Activated T-cell treated with anti-CD3 and anti-CD28 coated beads for 4 hours (primary cell): ENCODE results near the gene INPP4A.

Experiments
- DNase-seq: peaks from one replicate; pipeline ENCODE4 v3.0.0-alpha.2; 2020

The INPP4A gene

DNA sequence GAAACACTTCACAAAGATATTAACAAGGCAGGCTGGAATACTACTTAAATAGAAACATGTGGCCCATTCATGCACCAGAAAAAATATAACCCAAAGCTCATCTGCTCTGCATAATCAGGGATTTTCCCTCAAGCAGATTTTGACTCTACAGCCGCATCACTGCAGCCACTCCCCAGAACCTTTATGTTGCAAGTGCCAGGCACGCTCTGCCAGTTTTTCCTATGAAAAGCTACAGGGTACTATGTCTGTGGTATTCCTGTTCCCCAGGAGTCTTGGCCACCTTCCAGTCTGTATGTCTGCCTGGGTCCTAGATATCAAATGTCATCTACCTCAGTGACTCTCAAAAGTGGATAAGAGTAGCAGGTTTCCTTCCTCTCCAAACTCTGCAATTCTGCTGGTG is 159.9 kb downstream of the INPP4A start:
- no peak for DNase-seq

DNA sequence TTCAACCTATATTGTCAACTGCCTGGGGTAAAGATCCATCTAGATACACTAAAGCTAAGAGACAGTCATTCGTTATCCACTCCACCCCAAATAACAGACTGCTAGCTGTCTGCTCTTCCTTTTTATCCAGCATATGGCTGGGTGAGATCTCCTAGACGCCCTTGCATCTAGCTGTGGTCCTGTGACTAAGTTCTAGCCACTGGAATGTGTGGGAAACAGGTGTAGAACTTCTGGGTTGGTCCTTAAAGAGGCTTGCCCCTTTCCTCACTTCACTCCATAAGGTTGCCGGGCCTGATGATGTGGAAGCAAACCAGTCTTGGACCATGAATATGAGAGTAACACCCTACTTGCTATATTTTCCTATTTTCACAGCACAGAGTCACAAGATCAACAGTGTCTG is 160.4 kb downstream of the INPP4A start:
- no peak for DNase-seq

DNA sequence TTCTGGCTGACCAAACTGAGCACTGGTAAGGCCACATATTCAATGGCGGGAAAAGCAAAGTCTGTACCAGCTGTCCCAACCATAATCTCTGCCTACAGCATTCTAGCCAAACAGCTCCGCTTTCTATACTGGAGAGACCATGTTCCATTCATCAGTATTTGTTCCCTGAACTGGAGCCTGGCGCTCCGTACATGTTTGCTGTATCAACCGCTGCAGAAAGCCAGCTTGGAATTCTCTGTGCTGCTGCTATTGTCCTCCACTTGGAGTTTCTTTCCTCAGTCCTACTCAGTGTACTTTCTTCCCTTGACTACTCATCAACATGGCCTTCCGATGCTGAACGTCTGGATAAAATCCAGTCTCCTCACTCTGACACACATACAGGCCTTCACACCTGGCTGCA is 161.8 kb downstream of the INPP4A start:
- DNase-seq: no peak

DNA sequence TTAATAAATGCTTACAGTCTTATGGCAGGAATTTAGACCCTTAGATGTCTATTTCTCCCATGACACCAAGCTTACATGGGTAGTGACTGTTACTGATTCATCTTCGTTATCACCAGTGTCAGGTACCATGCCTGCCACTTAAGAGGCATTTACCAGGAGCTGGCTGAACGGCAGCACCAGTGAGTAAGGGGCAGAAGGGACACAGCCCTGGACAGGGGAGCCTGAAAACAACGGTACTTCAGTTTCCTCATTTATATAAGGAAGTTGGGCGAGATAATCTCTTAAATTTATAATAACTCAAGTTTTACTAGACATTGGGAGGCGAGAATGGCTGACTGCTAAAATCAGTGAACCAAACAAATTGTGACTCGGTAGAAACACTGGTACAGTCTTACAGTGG is 162.4 kb downstream of the INPP4A start:
- no peak for DNase-seq

DNA sequence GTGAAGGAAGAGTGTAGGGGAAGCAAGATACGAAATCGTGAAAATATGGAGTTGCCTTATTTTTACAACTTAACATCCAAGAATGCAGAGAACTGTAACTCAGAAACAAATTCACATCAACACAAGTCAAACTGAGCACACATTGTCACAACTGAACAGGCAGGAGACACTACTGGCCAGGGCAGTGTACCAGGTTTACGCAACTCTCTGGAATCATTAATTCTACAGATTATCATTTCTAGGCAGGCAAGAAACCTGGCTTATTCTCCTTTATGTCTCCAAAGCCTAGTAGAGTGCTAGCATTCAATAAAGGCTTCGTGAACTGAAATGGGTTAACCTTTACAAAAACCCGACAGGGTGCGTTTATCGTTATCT is 163.1 kb downstream of the INPP4A start:
- DNase-seq: no peak

DNA sequence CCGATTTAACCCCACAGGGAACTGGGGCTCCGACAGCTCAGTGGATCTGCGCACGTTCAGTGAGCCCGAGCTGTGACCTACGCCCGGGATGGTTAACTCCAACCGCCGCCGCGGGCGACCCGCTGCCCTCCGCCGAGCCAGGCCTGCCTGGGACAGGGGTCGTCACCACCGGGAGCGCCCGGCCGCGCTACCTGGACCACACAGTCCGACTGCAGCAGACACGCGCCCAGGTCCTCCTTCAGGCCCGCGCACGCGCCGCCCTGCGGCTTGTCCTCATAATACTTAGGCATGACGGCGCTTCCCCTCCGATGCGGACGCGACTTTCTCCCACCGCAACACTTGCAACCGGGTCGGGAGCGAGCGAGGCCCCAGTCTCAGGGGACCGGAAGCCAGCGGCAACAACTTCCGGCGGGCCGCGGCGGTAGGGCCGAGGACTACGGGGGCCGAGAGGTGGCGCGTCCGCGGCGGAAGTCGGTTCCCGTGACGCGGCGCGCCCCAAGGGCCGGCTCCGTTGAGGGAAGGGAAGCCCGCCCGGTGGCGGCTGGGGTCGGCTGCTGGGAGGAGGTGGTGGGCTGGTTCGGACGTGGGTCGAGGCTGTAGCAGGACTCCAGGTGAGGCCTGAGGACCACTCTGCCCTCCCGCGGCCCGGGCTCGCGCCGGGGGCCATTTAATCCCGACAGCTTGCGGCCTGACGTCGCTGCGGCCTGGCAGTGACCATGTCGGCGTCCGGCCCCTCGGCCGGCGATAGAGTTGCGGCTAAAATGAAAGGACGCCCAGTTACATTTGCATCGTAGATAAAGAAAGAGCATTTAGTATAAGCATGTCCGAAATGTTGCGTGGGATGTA is 163.7 kb downstream of the INPP4A start, which contains the start of the genes COA5 and UNC50:
Gene COA5 (minus strand): TSS at position 397 of the 846 bp plus-strand sequence. CDS start 107 bp downstream, at position 290.
Gene UNC50 (plus strand): TSS at position 474 of the 846 bp plus-strand sequence. CDS start 1,171 bp downstream, outside the sequence.
- peak; percentile 82 for DNase-seq

DNA sequence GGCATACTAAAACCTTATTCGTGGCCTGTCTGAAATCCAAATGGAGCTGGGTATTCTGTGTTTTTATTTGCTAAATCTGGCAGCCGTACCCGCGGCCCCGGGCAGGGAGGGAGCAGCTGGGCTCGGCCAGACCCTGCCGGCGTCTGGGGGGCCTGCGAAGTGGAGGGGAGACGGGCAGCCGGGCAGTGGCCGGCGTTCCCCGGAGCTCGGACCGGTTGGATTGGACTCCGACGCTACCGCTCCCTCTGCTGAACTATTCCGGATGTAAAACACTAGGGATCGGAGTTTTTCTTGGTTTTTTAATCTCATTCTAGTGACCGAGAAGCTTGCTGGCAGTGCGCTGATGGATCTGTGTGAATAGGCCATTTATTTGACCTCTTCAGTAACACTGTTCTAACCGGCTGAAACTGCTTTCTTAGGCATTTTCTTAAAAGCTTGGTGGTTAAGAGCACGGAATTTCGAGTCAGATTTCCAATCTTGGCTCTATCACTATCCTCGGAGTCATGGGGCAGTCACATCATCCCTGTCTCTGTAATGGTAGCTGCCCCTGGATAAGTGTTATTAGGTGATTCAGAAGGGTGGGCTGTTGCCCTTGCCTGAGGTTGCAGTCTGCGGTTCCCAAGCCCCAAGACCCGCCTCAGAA is 164.4 kb downstream of the INPP4A start:
- no peak for DNase-seq

DNA sequence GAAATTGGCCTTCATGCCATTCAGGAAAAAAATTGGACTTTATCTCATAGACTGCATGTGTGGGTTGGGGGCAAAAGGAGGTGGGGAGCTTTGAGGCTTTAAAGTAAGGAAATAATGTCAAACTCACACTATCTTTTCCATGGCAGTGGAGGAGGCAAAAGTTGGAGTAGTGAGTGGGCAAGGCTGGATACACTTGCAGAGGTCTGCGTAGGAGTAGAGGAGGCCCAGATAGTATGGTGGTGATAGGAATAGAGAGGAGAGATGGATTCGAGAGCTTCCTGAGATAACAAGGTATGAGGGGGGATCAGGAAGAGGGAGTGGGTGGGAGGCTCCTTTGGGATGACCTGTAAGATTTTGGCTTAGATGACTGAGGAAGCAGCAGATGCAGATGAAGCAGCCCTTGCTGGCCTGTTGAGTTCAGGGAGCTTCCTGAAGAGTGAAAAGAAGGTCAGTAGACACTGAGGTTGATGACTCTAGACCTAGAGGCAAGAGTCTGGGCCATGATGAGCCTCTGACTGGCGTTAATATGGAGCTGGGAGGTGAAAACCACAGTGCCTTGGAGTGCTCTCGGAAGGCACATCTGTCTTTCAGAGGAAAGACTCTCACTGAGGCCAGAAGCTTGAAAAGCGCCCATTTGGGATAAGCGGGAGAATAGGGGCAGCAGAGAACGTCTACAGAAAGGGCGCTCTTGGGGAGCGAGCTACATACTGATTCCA is 169.5 kb downstream of the INPP4A start:
- no peak for DNase-seq

DNA sequence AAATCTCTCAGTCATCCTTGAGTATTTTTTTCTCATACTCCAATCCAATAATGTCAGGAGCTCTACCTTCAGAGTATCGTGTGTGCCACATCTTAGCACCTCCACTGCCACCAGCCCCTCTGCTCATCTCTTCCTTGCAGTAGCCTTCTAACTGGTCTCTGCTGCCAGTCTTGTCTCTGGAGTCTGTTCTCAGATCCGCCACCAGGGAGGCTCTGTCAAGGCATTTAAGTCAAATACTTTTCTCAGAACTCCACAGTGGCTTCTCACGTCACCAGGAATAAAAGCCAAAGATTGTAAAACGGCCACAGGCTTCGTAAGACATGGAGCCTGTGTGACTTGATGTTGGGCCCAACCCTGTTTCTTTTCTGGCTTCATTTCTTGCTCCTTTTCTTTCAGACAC is 170.8 kb downstream of the INPP4A start:
- no peak for DNase-seq

DNA sequence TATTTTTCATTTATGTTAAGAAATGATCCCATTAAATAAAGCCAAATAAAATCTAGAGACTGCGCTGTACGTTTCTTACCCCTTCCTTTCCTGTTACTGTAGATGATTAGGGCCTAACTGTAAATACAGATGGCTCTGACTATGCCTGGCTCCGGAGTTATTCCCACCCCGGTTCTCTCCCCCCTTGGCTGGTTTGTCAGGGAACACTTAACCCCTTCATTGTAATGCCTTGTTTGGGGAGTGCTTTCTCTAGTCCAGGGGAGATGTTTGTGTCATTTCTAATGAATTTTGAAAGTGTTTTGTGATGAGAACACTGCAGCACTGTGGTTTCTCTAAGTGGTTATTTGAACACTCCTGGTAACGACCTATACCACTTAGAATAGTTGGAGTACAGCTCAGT is 172.5 kb downstream of the INPP4A start:
- no peak for DNase-seq

DNA sequence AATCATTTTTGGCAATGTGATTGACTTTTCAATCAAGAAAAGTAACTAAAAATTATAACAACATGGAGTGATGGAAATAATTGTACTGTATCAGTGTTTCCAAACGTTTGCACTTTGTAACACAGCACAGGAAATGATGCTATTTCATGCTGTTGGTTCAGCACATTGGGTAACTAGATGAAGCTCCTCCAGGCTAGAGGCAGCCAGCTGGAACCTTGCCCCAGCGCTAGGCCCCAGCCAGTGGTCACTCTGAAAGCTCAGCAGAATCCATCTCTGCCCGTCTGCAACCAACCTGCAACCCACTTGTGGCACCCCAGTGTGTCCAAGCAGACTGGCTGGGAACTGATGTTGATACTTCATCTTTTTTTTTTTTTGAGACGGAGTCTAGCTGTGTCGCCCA is 179.0 kb downstream of the INPP4A start:
- no peak for DNase-seq

DNA sequence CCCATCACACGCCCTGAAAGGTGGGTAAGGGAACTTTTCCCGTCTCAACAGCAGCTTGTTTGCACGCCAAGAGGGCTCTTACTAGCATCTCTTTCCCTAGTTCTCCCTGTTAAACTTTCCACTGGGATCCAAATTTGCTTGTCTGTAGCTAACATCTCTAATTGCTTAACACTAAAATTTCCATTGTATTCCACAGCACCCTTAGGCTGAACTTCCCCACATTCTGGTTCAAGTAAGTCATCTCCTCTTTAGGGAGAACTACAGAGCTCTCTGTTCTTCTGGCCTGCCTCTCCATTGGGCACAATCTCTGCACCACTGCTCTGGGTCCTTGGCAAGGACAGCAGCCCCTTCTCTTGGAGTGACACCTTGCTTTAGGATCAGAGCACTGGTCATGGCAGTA is 187.7 kb downstream of the INPP4A start:
- no peak for DNase-seq

DNA sequence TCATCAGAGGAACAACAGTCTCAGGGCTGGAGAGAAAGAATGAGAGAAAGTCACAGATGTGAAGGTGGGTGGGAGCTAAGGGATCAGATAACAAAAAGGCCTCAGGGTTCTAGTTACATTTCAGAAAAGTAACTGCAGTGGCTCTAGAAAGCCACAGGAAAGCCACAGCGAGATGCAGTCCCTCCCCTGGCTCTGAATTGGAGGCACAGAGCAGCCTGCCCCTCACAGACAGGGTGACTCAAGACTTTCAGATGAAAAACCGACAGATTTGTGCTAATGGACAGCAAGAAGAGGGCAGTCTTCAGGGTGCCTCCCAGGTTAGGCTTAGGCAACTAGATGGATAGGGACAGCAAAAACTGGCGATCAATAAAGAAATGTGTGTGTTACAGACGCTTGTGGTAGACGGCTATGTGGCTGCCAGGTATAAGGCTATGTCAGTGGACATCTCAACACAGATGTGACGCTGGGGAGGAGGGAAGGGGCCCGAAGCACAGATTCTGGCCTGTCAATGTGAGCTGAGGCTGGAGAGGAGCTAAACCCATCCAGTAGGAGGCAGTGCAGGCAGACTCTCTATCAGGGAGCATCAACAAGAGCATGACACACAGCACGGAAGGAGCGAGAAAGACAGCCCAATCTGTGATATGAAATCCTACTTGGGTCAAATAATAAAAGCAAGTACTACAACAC is 189.9 kb downstream of the INPP4A start:
- peak; percentile 25 for DNase-seq

DNA sequence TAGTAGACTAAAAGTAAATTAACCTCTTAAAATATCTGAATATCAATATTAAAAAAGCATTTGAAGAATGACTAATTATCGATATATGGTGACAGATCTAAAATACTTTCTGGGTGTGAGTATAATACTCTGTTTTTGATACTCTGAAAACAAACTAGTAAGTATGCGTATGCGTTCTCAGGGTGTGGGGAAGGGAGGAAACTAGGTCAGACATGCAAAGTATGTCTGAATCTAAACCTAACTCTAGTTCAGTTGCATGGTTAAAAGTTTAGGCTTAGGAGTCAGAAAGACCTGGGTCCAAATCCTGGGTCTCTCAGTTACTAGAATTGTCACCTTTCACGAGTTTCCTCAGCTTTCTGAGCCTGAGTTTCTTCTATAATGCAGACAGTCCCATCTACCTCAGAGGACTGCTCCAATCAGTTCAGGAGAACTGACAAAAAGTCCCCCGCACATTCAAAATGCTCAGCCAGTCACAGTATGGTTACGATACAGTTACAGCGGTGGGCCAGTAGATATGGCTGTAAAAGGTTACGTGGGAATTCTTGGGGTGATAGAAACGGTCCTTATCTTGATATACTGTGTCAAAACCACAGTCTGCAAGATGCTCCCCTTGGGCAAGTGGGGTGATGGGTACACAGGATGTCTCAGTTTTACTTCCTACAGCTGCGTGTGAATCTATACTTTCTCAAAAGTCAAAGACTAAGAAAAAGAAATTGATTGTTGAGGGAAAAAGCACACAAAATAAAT is 192.9 kb downstream of the INPP4A start:
- peak; percentile 18 for DNase-seq

DNA sequence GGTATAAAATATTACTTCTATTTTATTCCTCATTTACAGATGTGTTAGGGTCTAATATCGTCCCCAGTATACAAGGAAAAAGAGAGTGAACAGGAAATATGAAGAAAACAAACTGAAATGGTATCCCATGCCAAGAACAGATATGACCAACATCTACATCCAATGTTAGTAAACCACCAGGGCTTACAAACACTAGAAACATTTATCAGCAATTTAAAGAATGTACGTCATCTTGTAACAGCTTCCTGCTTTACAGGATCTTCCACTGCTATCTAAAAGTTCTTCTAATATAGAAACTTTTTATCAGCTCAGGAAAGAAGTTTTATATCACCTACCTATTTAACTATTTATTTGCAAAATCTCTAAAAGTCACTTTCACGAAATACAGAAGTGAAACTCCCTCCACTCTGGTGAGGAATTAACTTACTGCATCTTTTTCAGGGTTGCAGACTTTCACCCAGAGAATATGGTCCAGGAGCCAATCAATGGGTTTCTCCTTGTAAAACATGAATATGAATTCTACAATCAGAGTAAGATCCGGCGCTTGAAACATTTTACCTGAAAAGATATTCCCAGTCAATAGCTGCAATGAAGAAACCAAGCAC is 198.9 kb downstream of the INPP4A start:
- DNase-seq: no peak
